Choroid plexus epithelial cell (primary cell): ENCODE results near the gene XPO6.

ENCODE experiments used
- DNase-seq: peaks from one replicate; pipeline ENCODE4 v3.0.0-alpha.2; 2010; ENCODE audit warnings: low read depth
- H3K4me3 ChIP-seq: 2 replicates; pipeline ENCODE4 v1.5.1; 2011; ENCODE audit warnings: low read depth, mild to moderate bottlenecking, control low read depth, low read length, moderate library complexity
- TF ChIP-seq, protein P1 (sequence below): conservative IDR thresholded peaks from 2 replicates; pipeline ENCODE4 v1.5.1; 2011; ENCODE audit warnings: low read depth, mild to moderate bottlenecking, control low read depth, inconsistent platforms, low read length, moderate library complexity

Gene XPO6

DNA sequence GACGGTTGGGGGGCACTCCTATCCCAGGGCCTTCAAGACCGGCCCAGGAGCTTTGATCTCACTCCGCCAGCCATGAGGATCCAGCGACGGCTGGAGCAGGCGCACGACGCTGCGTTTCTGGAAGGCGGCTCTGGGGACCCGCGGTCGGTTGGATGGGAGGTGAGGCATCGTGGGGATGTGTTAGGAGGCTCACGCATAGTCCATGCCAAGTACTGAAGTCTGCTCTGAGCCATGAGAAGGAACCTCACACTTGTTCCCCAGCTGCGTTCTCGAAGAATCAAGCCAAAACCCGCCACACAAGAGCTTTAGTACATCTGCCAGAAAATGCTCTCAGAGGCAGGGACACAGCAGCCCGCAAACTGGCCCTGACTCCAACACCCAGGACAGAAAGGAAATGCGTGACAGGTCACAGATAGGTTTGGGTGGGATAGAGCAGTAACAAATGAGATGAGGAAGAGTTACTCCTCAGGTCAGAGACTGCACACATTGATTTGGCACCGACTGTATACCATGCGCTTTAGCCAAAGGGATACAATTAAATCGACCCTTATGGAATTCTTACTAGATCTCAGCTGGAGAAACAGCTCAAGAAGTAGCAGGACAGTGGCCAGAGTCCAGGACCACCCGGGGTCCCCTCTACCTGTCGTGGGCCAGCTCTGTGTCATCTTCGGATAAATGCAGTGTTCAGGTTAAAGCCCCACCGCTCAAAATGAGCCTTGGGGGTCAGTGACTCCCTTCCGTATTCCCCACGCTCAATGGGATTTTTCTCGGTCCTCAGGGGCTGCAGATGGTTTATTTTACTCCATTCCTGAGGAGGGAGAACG, 141.6 kb downstream of the XPO6 start:
- no peak overlapping the region for H3K4me3 ChIP-seq
- TF ChIP-seq, protein P1, sequence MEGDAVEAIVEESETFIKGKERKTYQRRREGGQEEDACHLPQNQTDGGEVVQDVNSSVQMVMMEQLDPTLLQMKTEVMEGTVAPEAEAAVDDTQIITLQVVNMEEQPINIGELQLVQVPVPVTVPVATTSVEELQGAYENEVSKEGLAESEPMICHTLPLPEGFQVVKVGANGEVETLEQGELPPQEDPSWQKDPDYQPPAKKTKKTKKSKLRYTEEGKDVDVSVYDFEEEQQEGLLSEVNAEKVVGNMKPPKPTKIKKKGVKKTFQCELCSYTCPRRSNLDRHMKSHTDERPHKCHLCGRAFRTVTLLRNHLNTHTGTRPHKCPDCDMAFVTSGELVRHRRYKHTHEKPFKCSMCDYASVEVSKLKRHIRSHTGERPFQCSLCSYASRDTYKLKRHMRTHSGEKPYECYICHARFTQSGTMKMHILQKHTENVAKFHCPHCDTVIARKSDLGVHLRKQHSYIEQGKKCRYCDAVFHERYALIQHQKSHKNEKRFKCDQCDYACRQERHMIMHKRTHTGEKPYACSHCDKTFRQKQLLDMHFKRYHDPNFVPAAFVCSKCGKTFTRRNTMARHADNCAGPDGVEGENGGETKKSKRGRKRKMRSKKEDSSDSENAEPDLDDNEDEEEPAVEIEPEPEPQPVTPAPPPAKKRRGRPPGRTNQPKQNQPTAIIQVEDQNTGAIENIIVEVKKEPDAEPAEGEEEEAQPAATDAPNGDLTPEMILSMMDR: no peak
- DNase-seq: no peak

DNA sequence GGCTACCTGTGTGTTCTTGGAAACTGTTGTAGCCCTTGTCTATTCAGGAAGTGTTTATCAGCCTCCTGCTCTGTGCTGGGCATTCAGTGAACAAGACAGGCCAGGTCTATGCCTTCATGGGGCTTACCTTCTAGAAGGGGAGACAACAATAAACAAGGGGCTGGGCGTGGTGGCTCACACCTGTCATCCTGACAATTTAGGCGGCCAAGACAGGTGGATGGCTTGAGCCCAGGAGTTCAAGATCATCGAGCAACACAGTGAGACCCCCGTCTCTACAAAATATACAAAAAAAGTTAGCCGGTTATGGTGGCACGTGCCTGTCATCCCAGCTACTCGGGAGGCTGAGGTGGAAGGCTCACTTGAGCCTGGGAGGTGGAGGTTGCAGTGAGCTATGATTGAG, 142.8 kb downstream of the XPO6 start:
- H3K4me3 ChIP-seq: no peak overlapping the region
- no peak for DNase-seq
- TF ChIP-seq, protein P1: no peak

DNA sequence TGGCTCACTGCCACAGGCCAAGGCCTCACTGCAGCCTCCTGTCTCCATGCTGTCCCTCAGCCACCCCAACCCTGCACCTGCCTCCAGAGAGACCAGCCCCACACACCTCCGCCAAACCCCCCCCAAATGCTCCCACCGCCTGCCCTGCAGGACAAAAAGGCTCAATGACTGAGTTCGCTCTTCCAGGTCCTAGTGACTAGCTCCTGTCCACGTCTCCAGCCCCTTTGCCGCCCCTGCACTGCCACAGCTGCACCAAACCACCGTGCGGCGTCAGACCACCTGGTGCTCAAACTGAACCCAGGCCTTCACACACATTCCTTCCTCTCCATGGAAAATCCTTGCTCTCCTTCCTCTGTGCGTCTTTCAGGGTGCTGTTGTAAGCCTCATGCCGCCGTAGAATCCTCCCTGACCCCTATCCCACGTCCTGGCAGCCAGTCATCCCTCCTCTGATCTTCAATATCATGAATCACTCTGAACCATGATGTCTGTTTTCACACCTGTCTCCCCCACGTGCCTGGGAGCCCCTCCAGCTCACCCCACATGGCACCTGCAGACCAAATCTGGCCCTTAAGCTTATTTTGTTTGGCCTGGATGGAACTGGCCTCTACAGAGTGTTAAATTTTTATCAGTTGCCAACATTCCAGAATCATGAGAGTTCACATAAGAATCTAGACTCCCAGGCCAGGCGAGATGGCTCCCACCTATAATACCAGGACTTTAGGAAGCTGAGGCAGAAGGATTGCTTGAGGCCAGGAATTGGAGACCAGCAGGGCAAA, 144.0 kb downstream of the XPO6 start:
- TF ChIP-seq, protein P1: no peak
- peak; percentile 76 for DNase-seq
- H3K4me3 ChIP-seq: no peak overlapping the region

DNA sequence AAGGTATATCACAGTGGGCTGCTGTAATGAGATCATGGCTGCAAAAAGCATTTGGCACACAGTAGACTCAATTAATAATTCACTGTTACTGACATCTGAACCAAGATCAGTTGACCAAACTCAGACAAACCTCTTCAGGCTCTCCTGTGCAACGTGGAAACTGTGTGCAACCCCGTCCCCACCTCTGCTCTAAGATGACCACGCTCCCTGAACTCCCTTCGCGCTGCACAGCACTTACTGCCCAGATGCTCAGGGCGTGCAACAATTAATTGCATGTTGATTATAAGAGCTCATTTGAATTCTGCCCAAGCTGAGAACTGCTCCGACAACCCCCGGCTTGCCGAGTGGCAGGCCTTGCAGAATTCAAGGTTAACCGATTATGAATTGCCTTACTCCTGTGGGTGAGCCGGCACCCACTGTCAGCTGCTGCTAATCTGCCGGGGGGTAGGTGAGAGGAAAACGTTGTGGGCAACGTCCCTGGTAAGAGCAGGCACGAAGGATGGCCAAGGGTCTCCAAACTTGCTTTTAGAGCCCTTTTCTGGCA, 147.0 kb downstream of the XPO6 start:
- DNase-seq: no peak

DNA sequence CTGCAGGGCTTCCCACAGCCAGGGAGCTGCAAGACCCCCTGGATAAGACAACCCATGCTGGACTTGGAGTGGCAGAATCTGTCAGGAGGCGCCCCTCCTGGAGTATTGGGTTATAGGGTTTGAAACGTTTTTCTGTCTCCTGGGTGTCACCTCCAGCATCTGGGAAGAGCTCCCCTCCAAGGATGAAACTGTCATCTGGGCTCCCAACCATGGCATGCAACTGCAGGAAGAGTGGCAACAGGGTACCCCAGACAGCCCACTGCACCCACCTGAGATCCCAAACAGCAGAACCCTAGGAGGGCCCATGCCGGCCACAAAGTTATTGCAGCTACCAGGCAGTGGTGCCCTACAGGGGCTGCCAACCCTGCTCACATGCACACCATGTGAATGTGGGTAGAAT, 147.6 kb downstream of the XPO6 start:
- H3K4me3 ChIP-seq: no peak overlapping the region
- TF ChIP-seq, protein P1: no peak
- no peak for DNase-seq

More for the DNA sequence above, 147.0 kb downstream of the XPO6 start:
- no peak overlapping the region for H3K4me3 ChIP-seq
- TF ChIP-seq, protein P1: no peak

DNA sequence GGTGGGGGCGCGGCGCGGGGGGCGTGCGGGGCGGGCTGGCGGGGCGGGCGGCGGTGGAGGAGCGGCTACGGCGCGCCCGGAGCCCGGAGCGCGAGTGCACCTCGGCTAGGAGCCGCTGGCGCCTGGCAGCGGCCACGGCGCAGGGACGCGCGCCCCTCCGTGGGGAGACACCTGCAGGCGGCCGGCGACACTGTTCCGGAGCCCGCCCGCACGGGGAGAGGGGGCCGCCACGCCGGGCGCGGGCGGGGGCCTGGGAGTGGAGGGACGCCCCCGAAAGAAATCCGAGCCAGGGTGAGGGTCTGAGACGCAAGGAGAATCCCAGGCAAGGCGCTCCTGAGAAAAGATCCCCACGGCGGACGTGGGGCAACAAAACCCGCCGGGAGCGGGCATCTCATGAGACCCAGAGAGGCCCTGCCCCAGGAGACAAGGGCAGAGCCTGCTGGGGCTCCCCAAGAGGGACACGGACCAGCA, 148.1 kb downstream of the XPO6 start, which contains the start of gene GSG1L:
Gene GSG1L (minus strand): TSS at position 124 of the 471 bp plus-strand sequence. CDS start 290 bp downstream, outside the sequence.
- no peak for DNase-seq
- TF ChIP-seq, protein P1: no peak
- no peak within 1 kb of the TSS for H3K4me3 ChIP-seq
